Fibroblast of skin of left quadriceps (primary cell): ENCODE data around the gene KRTAP3-1.
"Not testable (repeated sequence)": the region's sequence is repeated elsewhere in the genome, so short reads cannot be mapped to it uniquely, and the experiment has no call there.

Experiments used
- DNase-seq, 2 experiments: peaks; one replicate each; pipeline ENCODE4 v3.0.0-alpha.2; 2013; ENCODE audit warnings: low read depth in 2 of 2

Gene KRTAP3-1

GRCh38 chr17:41015454-41015853 is 6.5 kb upstream of the KRTAP3-1 start:
- DNase-seq = no peak

GRCh38 chr17:41013606-41014005 is 4.7 kb upstream of the KRTAP3-1 start:
- DNase-seq = peak; percentile 72 to 75

DNA sequence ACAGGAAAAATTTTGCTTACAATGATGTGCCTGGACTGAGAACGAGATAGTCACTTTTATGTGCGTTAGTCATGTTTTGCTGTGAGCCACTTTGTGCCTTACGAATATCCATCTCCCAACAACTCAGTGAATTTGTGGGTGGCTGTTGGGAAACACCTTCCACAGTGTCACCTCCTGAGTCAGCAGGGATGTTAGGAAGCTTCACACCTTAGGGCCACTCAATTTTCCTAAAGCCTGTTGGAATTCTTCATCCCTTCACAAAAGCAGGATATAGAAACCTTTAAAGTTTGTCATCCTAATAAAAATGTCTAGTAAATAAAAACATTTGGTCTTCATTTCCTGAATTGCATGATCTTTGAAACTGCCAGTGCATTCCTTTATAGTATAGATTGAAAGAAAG is 4.3 kb upstream of the KRTAP3-1 start:
- DNase-seq = no peak

GRCh38 chr17:41012326-41013120 is 3.6 kb upstream of the KRTAP3-1 start:
- no peak for DNase-seq

- no peak for DNase-seq
These were observed 1.5 kb upstream of the KRTAP3-1 start for GRCh38 chr17:41010441-41010840.

DNA sequence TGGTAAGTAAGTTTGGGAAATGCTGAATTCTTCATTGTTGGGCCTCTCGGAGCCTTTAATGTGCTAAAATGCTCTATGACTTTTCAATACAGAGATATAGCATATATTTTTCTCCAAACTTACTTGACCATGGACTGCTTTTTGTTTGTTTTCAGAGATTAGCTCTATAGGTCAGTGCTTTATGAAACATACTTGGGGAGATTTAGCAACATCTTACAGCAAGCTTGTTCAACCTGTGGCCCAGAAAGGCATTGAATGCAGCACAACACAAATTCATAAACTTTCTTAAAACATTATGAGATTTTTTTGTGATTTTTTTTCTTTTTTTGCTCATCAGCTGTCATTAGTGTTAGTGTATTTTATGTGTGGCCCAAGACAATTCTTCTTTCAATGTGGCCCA is 1.0 kb upstream of the KRTAP3-1 start:
- DNase-seq = no peak

GRCh38 chr17:41009301-41009760 is 403 bp upstream of the KRTAP3-1 start:
- no peak for DNase-seq

GRCh38 chr17:41004397-41004796 is 4.5 kb downstream of the KRTAP3-1 start:
- DNase-seq = no peak

DNA sequence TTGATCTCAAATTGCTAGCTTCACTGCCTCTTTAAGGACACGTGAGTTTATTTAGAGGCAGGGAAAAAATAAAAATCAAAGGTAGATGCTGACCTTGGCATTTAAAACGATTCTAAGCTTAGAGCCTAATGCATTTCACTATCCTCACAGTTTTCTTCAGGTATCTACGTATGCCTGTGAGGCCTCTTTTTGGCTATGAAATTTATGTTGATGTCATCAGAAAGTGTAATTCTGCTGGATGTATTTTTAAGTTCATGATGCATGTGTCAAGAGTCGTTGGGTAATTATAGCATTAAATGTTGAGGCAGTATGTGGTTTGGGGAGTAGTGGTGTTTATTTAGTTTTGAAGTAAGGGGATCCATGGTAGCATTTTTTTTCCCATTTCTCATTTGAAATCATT is 5.0 kb downstream of the KRTAP3-1 start:
- DNase-seq = no peak

- DNase-seq = no peak
These were observed 6.1 kb downstream of the KRTAP3-1 start for GRCh38 chr17:41002814-41003213.

DNA sequence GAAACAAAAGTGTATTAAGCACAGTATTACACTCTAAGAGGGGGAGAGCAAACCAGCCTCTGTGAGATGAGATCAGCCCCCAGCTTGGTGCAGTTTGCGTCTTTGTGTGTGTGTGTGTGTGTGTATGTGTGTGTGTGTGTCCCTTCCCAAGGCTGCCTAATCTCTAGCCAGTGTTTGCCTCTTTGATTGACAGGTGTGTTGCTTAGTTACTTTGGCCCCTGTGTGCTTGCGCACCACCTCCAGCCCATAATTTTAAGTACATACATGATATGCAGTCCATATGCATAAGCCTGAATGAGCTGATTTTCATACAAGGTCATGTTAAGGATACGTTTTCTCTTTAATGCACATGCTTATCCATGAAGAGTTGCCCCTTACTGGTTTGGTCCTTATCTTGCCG is 7.1 kb downstream of the KRTAP3-1 start:
- no peak for DNase-seq

DNA sequence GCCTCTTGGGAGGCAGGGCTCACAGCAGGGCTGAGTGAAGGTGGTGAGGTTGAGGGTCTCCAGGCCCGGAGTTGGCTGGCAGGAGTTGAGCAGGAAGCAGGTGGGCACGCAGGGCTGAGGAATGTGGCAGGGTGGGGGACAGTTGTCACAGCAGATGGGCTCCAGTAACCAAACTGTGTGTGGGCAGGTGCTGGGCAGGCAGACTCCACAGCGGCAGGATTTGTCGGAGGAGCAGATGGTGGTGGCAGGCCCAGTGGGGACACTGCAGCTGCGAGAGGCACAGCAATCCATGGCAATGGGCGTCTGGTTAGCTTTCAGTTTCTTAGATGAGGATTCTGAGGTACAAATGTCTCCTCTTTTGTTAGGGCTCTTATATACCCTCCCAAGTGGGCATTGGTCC is 9.4 kb downstream of the KRTAP3-1 start, which contains the start of gene KRTAP3-2:
TSS of gene KRTAP3-2 (minus strand) at position 344 of the 400 bp plus-strand sequence. CDS start at position 291, 53 bp downstream.
- DNase-seq = not testable (repeated sequence)

GRCh38 chr17:40997361-40997760 is 11.6 kb downstream of the KRTAP3-1 start:
- DNase-seq = no peak

DNA sequence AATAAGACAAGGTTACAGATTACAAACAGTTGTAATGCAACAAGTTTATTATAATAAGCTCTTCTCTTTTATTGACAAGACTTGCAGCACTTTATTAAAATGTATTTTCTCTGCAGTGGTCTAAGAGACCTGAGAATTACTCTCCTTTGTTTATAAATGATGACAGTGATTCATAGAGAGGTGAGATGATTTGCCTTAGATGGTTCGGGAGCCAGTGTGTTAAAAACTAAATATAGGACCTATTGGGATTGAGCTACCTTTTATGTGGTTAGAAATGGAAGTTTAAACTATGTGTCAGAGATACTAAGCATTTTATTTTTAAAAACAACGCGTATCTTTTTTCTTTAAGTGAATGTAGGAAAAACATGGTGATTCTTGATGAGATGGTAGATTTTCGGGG is 12.1 kb downstream of the KRTAP3-1 start:
- DNase-seq = no peak

GRCh38 chr17:40995116-40995515 is 13.8 kb downstream of the KRTAP3-1 start:
- DNase-seq = no peak

GRCh38 chr17:40993839-40994238 is 15.1 kb downstream of the KRTAP3-1 start, which contains the start of gene KRTAP3-3:
KRTAP3-3 (minus strand) TSS chr17:40994164; CDS start chr17:40994097, 67 bp downstream.
- no peak for DNase-seq

DNA sequence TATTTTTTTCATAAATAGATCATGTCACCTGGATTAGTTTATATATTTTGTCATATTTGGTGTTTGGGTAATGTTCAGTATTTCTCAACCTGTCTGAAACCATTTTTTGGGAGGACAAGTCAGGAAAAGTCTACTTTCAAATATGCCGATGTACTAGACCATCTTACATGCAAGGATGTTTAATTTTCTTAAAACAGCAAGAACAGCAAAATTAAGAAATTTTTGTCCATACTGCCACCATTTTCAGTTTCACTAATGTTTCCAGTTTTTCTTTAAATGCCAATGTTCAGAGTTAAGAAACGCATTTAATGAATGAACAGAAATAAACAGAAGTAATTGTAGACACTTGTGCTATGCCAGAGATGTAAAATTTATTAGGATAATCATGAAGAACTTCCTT is 15.8 kb downstream of the KRTAP3-1 start:
- no peak for DNase-seq

GRCh38 chr17:40992666-40993065 is 16.3 kb downstream of the KRTAP3-1 start:
- no peak for DNase-seq

DNA sequence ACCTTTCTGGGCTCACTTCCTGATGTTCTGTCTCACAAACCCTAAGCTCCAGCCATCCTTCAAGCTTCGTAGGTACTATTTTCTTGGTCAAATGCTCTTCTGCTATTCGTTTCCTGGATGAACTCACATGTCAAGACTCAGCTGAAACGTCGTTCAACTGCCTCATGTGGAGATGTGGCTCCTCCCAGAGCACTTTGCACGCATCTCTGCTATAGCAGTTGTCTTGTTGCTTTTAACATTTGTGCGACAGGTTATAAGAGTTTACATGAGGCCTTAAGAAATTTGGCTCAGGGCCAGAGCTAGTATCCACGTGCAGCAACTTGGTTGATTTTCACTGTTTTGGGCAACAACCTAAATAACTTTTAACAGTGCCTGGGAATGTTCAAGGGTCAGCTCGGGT is 22.0 kb downstream of the KRTAP3-1 start:
- no peak for DNase-seq

- DNase-seq = no peak
These were observed 24.7 kb downstream of the KRTAP3-1 start, which contains the start of gene KRT40 for GRCh38 chr17:40984226-40984625. KRT40 (minus strand) TSS chr17:40984326; CDS start chr17:40984273, 53 bp downstream.

DNA sequence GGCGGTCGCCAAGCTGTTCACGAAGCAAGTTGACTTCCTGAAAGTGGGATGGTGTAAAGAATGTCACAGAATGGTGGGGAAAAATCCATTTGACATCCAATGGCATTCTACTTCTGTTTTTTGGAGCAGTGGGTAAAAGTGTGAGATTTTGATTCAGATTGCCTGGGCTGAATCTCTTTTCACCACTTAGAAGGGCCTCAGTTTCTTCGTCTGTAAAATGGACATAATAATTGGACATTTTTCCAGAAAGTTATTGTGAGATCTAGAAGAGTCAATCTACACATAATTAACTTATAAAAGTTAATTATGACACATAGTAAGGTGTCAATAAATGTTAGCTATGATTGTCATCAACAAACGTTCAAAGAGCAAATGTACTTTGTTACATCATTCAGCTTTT is 27.8 kb downstream of the KRTAP3-1 start:
- no peak for DNase-seq

GRCh38 chr17:40980596-40980995 is 28.3 kb downstream of the KRTAP3-1 start:
- DNase-seq = peak; percentile 14 to 17

GRCh38 chr17:40980117-40980516 is 28.8 kb downstream of the KRTAP3-1 start:
- no peak for DNase-seq
